HPDE6-E6E7 (cell line): ENCODE data around the gene HOXA7.

Source experiments
- DNase-seq: peaks from one replicate; pipeline ENCODE4 v3.0.0; 2011; ENCODE audit warnings: missing footprints; ENCODE audit errors: extremely low spot score

HOXA7 gene

DNA sequence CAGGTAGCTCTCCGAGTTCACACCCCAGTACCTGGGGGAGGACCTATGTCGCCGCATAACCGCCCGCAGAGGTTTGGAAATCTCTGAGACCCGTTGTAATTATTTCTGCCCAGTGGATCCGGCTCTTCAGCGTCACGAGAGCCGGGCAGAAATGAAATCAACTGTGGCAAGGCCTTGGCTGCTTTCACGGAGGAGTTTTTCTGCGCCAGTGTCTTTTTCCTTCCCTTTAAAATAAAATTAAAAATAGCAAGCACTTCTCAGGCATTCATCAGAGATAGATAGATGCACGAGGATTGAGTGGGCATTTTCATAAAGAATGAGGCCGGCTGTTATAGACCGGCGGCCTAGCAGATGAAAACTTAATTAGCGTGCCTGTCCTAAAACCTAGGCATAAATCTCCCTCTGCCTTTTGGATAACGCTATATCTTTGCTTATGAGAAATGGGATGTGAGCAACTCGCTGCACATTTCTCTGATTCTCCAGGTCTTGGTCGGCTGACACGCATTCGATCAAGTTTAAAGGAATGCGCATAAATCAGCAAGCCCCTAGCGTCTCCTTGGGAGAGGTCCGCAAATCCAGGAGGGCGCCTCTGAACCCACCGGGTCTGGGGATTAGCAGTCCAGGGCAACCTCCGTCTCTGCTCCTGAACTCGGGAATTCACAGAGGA is 37.0 kb upstream of the HOXA7 start:
- DNase-seq = no peak

DNA sequence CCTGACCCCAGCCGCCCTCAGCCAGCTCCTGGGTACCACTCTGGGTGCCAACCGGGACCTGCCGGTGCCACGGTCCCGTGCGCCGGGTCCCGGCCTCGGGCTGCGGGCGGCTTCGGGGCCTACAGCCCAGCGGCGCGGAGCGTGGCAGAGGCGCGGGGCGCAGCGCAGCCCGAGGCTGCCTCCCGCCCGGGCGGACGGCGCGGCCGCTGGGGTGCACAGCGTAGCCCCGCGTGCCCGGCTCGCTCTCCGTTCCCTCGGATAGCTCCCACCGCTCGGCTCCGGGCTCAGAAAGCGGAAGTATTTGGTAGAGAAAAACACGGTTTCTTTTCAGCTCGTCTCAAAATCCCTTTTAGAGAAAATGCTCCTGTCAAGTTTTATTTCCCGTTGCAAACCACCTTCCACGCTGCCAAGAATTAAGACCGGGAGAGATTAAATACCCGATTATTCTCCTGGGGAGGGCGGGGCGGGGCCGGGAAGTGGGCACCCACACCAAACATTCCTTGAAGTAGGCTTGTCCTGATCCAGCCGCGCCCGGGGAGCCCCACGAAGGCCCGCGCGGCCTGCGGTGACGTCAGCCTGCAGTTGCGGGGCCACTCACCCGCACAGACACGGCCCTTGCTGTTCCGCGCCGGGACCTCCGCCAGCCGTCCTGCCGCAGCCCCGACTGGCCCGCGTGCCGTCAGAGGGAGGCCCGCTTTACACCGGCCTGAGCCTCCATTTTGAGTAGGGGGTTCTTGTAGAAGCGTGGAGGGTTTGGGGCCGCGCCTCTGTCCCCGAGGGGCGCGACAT is 36.3 kb upstream of the HOXA7 start:
- no peak for DNase-seq

DNA sequence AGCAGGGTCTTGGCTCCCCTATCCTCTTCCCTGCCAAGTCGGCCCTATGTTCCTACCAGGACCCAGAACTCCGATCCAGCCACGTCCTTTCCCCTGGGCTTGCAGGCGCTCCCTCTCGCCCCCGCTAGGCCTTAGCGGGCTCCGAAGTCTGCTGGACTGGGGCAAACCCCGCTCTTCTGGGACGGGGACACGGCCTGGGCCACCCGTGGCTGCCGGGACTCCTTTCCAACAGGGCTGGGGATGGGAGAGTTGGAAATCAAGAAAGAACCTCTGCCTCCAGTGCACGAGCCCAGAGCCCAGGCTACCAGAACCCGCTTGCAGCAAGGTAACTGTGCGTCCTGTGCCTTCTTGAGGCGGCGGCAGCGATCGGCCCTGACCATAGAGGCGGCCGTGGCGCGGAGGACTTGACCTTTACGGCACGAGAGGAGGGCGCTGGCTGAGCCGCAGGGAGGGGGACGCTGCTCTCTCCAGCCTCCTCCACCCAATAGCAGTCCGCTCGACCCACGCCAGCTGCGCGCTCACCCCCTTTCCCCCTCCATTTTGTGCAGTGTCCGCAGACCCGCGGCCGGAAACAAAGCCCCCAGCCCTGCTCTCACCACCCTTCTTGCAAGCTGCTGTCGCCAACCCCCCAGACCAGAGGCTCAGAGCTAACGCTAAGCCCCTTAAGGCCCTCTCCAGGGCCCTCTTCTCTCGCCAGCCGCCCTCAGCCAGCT is 35.5 kb upstream of the HOXA7 start:
- no peak for DNase-seq

DNA sequence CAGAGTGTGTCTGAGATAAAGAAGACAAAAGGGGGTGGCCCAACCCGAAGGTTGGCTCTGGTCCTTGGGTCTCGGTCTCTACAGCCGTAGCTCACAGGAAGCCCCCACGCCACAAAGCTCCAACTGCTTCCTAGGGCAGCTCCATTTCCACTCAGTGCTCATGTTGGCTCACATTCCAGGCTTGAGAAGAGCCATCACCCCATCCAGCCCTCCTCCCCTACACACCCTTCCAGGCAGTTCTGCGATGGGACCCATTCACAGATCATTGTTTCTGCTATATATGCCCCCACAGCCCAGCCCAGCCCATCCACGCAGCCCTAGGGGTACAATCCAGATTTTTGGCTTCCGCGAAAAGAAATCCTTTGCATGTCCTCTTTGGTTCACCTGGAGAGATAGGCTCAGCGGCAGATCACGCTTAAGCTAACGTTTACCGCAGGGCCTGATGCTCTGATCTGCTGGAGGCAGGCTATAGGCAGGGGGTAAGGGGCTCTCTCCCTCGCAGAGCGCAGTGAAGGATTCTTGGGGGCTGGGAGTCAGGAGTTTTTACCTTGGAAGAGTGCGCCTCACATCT is 34.8 kb upstream of the HOXA7 start:
- DNase-seq = no peak

DNA sequence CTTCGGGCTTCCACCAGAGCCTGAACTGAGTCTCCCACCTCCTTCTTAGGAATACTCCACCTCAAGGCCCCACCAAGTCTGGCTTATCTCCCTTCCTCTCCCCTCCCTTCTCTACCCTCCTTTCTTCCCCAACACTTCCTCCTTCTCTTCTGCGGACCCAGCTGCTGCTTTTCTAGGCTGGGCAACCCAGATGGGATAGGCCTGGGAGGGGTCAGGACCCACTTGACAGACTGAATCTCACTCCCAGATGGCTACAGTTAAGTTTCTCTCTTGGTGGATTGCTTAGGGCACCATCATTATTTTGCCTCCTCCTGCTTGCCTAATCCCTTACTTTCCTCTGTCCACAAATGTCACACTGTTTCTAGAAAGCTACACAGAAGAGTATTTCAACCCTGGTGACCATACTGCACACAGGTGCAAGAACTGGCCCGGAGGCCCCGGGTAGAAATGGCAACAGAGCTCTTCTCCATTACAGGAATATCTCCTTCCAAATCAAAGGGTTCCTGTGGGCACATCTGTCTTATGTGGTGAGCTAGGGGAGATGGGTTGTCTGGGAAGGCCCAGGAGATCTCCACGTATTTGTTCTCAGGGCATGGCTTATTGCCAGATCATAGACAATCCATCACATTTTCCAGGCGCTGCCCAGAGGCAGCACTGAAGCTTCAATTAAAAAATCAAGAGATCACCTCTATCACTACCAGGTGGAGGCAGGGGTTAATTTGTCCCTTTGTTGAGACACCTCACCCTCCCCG is 33.7 kb upstream of the HOXA7 start:
- no peak for DNase-seq

DNA sequence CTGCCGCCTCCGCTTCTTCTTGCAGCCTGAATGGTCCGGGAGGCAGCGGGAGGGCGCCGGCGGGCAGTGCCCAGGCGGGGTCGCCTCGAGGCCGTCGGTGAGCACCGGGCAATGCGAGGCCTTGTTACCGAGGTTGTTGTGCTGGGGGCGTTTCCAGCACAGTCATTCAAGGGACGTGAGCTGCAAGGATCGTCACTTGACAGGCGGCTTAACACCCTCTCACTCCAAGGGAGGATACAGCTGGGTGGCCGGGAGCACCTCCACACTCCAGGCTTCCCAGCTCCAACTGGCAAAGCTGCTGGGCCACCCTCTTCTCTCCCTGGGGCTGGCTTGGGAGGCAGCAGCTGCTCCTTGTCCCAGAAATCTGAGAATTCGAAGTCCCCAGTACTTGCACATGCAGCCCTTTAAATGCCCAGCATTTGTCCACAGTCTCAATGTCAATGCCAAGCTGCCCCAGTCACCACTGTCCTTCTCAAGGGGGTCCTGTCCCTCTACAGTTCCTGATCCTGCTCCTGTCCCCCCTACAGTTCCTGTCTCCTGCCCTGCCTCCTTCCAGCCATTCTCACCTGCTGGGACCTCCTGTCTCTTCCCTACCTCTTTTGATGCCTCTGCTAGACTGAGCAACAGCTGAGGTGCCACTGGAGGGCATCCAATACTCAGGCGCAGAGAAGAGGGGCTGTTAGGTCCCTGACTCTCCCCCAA is 33.0 kb upstream of the HOXA7 start:
- DNase-seq = no peak

DNA sequence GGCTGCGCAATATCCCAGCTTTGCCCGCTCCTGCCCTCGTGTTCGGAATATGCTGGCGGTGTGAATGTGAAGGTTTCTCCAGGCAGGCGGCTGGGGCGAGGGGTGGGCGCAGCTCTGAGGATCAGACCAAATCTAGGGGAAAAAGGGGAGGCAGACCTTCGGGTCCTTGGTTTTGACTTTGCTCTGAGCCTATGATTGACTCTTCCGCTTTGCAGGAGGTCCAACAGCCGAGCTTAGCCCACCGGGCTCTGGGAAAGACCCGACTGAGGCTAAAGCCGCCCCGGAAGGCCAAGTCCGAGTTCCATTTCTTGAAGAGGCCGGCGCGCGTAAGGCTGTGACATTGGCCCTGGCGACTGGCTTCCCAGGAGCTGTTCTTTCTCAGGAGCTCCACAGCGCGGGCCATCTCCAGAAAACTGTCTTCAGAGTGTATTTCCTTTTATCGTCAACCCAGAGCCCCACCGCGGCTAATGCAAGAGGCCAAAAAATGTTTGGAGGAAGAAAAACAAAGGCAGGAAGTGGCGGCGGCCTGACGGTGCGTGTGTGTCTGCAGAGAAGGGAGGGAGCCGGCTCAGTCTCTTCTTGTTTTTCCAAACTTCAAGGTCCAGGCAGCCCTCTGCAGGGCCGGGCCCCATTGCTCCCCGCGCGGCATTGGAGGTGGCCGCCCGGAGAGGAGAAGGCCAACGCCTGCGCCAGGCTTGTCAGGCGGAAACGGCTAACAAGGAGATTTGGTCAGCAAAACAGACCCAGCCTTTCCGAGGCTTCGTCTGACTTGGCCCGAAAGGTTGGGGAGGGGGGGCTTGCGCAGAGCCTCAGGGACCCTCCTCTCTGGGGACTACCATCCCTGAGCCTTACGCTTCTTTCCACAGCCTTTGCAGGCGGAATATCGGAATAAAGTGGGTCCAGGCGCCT is 32.2 kb upstream of the HOXA7 start:
- DNase-seq = no peak

DNA sequence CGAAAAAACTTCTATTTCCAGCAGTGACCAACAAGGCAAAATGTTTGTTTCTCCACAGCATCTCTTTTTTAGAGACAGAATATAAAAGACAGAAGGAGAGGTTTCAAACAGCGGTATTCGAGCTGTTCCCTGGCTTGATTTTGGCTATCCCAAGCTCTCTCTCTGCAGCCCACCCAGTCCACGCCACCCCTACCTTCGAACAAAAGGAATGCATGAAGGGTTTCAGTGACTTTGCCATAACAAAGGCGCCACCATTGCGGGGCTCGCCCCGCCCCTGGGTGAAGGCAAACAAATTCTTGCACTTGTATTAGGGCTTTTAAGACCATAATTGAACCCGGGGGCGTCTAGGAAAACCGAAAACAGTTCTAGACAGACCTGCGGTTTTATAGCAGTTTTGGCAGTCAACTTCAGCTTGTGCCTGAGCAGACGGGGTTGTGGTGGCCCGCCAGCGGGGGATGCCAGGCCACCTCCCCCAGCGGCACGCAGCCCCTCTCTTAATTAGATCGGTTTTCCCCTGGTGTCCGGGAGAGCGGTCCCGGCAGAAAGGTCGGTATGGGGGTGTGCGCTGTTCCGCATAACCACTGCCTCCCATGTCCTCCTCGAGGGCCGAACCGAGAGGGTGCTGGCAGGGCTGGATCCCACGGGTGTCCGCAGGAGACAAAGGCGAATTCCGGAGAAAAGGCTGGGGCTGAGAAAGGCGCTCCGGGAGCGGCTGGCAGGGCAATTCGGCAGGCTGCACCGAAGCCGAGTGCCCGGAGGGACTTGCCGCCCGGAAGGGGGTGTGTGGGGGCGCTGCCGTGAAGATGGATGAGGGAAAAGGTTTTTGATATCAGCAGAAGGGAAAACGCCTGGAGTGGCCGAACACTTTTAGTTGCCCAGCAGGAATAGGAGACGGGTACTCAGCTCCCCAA is 31.3 kb upstream of the HOXA7 start:
- no peak for DNase-seq

DNA sequence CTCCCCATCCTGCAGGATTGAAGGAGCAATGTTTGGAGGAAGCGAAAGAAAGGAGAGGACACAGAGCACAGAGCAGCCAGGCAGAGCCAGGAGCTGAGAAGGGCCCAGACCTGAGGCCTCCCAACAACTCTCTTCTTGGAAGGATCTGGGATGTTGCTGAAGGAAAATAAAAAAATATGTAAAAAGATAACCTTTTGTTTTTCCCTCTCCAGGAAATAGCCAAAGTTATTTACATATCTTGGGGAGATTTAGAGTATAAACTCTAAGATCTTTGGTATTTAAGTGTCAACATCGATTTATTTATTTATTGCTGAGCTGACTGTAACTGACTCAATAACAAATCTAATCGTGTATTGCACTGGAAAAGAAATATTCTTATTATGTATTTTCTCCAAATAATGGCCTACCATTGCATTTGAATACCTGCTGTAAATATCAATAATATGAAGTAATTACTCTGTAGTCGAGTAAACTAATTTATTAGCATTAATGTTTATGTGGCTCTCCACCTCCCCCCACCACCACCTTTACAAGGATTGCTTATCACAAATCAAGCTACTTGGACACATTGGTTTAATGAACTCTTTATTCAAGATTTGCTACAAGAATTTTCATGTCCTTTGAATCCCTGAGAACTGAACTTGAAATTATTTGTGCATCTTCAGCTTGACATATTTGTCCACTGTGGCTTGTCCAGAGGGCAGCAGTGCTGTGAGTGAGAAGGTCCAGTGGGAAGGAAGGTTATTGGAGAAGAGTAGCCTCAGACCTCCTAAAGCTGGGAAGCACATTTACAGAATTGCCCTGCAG is 30.4 kb upstream of the HOXA7 start:
- DNase-seq = no peak

DNA sequence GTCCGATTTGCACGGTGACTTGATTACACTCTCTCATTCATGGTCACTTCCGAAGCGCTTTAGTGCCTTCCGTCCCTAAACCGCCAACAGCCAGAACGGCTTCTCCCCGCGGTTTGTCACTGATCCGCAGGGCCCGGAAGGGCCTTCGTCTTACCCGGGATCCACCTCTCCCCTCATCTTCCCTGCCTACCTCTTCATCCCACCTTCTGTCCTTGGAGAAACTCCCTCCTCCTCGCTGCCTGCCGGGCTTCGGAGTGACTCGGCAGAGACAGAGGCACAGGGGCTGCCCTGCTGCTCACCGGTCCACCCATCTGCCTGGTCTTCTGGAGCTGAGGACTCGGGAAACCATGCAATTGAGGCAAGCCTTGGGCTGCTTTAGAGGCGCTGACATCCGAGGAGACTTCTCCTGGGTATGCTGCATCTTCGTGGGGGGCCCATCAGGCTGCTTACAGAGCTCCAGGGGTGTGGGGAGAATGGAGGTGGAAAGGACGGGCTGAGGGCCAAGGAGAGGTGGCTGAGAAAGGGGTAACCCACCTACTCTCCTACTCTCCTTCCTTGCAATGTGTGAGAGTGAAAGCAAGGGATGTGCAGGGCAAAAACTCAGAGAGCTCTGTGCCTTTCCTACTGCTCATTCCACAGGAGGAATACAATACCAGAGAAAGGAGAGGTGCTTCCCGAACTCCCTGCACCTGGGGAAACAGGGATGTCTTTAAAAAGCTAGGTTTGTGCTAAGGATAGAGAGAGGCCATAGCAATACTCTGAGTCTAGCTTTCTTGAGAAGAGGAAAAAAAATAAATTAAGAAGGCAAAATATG is 29.6 kb upstream of the HOXA7 start:
- DNase-seq = no peak

DNA sequence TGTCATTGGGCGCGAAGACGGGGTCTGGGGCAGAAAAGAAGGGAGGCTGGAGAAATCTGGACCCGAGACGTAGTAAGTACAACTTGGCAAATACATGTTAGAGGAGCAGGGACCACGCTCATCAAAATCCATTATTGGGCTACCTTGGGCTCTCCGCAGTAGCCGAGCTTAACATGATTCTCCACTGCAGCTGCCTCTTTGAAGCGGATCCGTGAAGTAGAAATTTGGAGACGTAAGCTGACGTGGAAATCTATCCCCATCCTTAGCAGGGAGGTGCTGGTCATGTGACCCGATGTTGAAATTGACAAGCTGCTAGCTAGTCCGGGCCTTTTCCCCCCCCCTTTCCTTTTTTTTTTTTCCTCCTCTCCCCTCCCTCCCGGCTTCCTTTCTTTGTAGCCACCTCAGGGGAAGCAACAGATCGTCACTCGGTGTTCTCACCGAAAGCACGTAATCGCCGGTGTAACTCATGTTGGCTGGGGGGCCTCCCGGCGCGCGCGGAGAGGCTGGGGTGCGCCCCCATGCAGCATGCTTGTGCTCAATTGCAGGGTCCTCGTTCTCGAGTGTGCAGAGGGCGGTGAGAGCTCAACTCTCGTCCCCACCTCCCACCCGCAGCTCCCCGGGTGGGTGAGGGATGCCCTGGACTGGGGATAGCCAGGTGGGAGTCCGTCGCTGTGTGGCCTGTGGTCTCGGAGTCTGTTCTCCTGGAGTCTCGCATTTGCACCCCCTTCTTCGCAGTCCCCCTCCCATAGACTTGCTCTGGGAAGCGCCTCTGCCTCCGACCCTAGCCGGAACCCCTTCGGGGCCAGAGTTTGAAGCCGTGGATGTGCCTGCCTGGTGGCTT is 28.8 kb upstream of the HOXA7 start, which contains the start of gene HOXA11:
HOXA11 (minus strand) TSS at position 220 of the 841 bp plus-strand sequence; CDS start at position 132, 88 bp downstream.
- no peak for DNase-seq

DNA sequence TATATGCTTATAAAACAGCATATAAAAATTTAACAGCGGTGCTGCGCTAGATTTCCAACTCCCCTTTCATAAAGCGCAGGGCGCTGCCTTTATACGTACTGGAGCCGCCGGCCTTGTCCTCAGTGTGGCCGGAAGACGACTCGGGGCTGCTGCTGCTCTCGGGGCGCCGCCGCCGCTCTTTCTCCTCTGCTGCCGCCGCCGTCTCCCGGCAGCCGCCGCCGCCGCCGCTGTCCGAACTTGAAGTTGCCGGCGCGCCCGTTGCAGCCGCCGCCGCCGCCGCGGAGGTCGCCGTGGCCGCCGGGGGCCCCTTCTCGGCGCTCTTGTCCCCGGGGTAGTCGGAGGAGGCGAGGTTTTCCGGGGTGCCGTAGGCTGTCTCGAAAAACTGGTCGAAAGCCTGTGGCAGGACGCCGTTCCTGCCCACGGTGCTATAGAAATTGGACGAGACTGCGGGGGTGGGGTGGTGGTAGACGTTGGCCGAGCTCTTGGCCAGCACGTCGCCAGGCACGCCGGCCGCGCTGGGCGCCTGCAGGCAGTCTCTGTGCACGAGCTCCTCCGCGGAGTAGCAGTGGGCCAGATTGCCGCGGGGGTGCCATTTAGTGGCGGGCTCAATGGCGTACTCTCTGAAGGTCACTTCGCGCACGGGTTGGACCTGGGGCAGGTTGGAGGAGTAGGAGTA is 28.0 kb upstream of the HOXA7 start:
- DNase-seq = no peak

DNA sequence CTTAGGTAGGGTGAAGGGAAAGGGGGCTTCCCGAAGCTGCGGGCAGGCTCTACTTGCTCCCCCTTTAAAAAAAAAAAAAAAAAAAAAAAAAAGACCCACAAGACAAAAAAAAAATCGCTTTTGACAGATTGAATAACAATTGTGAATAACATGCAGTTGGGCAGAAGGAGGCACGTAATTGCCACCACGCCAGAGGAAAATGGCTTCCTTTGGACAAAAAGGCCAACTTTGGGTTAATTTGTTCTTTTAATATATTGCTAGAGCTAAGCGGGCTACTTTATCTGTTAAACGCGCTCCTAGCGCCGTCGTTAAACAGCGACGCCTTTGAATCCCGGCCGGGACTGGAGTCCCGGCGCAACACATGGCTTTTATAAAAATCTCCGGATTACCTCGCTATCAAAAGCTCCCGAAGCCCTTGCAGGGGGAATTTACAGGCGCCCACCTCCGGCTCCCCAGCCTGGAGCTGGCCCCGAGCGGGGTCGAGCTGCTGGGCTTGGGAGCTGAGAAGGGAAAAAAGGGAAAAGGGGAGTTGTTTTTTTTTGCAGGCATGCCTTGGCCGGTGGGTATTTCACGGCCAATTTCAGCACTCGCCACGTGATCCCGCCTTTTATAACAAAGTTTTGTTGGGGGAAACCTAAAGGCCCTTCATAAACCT is 27.3 kb upstream of the HOXA7 start:
- no peak for DNase-seq

DNA sequence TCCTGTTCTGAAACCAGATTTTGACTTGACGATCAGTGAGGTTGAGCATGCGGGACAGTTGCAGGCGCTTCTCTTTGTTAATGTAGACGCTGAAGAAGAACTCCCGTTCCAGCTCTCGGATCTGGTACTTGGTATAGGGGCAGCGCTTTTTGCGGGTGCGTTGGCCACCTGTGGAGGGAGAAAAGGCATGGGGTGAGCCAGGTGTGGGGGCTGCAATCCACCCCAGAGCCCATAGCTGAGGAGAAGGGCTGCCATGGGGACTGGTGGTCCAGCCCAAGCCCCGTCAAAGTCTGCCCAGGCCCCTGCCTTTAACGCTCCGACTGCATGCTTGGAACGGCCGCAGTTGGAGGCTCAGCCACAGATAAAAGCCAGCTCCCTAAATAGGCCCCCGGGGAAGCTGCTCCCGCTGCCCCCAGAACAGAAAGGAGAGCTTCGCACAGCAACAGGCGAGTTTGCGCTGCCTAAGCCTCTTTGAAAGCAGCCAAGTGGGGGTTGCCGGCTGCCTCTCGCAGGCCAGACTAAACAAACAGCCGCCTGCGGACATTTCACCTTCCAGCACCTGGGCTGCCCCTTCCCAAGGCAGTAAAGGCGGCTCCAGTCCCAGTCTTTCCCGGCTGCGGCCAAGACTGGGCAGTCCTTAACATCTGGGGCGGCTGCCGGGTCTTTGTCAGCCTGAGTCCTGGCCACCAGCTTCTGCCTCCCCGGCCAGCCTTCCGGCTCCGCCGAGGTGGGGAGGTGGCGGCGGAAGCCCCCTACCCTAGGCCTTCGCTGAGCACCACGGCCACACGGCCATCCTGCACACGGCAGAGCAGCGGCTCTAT is 26.6 kb upstream of the HOXA7 start:
- DNase-seq = no peak
